KMS-11 (cell line): ENCODE data around the gene DRAM2.

ENCODE experiments used
- H2AFZ ChIP-seq: fragments of 200-600 bp; sonication (generic); 2 replicates; pipeline ENCODE4 v1.6.1; 2016; ENCODE audit warnings: antibody characterized with exemption, mixed run types, low read depth
- H3K27ac ChIP-seq: fragments of 200-600 bp; sonication (generic); 2 replicates; pipeline ENCODE4 v1.6.1; 2016; ENCODE audit warnings: mild to moderate bottlenecking, mixed run types
- H3K27me3 ChIP-seq: fragments of 200-600 bp; sonication (generic); 2 replicates; pipeline ENCODE4 v1.6.1; 2017; ENCODE audit warnings: mild to moderate bottlenecking, low read depth, mixed run types, moderate library complexity; ENCODE audit not compliant: insufficient read depth
- H3K36me3 ChIP-seq: fragments of 200-600 bp; sonication (generic); 2 replicates; pipeline ENCODE4 v1.6.1; 2017; ENCODE audit warnings: mild to moderate bottlenecking, mixed run types; ENCODE audit not compliant: insufficient read depth
- H3K4me1 ChIP-seq: fragments of 200-600 bp; sonication (generic); 2 replicates; pipeline ENCODE4 v1.6.1; 2016; ENCODE audit warnings: mild to moderate bottlenecking, low read depth, mixed run types; ENCODE audit not compliant: poor library complexity, severe bottlenecking
- H3K4me2 ChIP-seq: fragments of 200-600 bp; sonication (generic); 2 replicates; pipeline ENCODE4 v1.7.0; 2016; ENCODE audit warnings: mild to moderate bottlenecking, mixed run types
- H3K4me3 ChIP-seq: fragments of 200-600 bp; sonication (generic); IDR thresholded peaks from 2 replicates; pipeline ENCODE4 v1.6.1; 2017; ENCODE audit warnings: low read depth, low read length, mixed read lengths; ENCODE audit not compliant: insufficient read depth
- H3K79me2 ChIP-seq: fragments of 200-600 bp; sonication (generic); 2 replicates; pipeline ENCODE4 v1.6.1; 2016; ENCODE audit warnings: low read depth, mixed run types; ENCODE audit not compliant: insufficient read depth
- H3K9ac ChIP-seq: fragments of 200-600 bp; sonication (generic); 2 replicates; pipeline ENCODE4 v1.6.1; 2016; ENCODE audit warnings: mild to moderate bottlenecking, mixed run types
- H4K20me1 ChIP-seq: fragments of 200-600 bp; sonication (generic); 2 replicates; pipeline ENCODE4 v1.6.1; 2016; ENCODE audit warnings: mild to moderate bottlenecking, mixed run types; ENCODE audit not compliant: insufficient read depth
- CTCF ChIP-seq: fragments of 200-600 bp; sonication (generic); conservative IDR thresholded peaks from 2 replicates; pipeline ENCODE4 v1.6.1; 2017; ENCODE audit warnings: low read depth, mild to moderate bottlenecking, antibody characterized with exemption, low read length, moderate library complexity, mixed read lengths

DRAM2 gene

GRCh38 chr1:111142356-111142975 is 2.6 kb upstream of the DRAM2 start:
- Histone ChIP-seq H3K4me1 (peaks cover 17% of the 10 kb centered on the region), H3K4me2 (no peak overlapping the region), H3K4me3 (no peak overlapping the region), H3K79me2 (peaks cover 51% of the 10 kb centered on the region), H3K36me3 (no peaks in the 10 kb centered on the region), H3K9ac (no peak overlapping the region), H2AFZ (no peak overlapping the region), H4K20me1 (no peaks in the 10 kb centered on the region), H3K27ac (no peak overlapping the region), H3K27me3 (no peaks in the 10 kb centered on the region)
- TF ChIP-seq CTCF, result no peak

- no peak overlapping the region for H3K27ac ChIP-seq
- H3K9ac ChIP-seq, result peak overlapping the region; percentile 69; the same call in 1 of the 2 replicates
- peaks cover 51% of the 10 kb centered on the region for H3K79me2 ChIP-seq
- peaks cover 17% of the 10 kb centered on the region for H3K4me1 ChIP-seq
- no peak overlapping the region for H2AFZ ChIP-seq
- H3K27me3 ChIP-seq, result no peaks in the 10 kb centered on the region
- H3K4me3 ChIP-seq, result no peak overlapping the region
- TF ChIP-seq CTCF, result no peak
- H4K20me1 ChIP-seq, result no peaks in the 10 kb centered on the region
- no peaks in the 10 kb centered on the region for H3K36me3 ChIP-seq
- H3K4me2 ChIP-seq, result peak overlapping the region; percentile 74
Observed at GRCh38 chr1:111141245-111142220, 1.6 kb upstream of the DRAM2 start.

- H3K36me3 ChIP-seq, result no peaks in the 10 kb centered on the region
- no peaks in the 10 kb centered on the region for H3K27me3 ChIP-seq
- peaks cover 17% of the 10 kb centered on the region for H3K4me1 ChIP-seq
- peak overlapping the region; percentile 74 for H3K4me2 ChIP-seq
- H3K4me3 ChIP-seq, result peak overlapping the region; percentile 39
- no peaks in the 10 kb centered on the region for H4K20me1 ChIP-seq
- peak overlapping the region; percentile 86 for H2AFZ ChIP-seq
- peaks cover 50% of the 10 kb centered on the region for H3K79me2 ChIP-seq
- H3K27ac ChIP-seq, result no peak overlapping the region
- H3K9ac ChIP-seq, result peak overlapping the region; percentile 69; the same call in 1 of the 2 replicates
- no peak for TF ChIP-seq CTCF
Observed at GRCh38 chr1:111140680-111140967, 731 bp upstream of the DRAM2 start.

GRCh38 chr1:111139324-111139955 is 453 bp downstream of the DRAM2 start:
- Histone ChIP-seq H4K20me1 (no peaks in the 10 kb centered on the region), H3K79me2 (peaks cover 40% of the 10 kb centered on the region), H3K4me3 (peak overlapping the region; percentile 28), H3K9ac (peak overlapping the region; percentile 69), H3K4me2 (peak overlapping the region; percentile 76), H3K27ac (peak overlapping the region; percentile 79), H3K4me1 (peaks cover 17% of the 10 kb centered on the region), H3K27me3 (no peaks in the 10 kb centered on the region), H3K36me3 (no peaks in the 10 kb centered on the region), H2AFZ (peak overlapping the region; percentile 86)
- no peak for TF ChIP-seq CTCF
